Measurements from ENCODE around the gene LONRF3. TPM values are rescaled to one million over a fixed set of nuclear protein-coding genes. Genes with fewer than 3 reads are reported as not detected.

Gene LONRF3
- total and polyA plus RNA-seq, 2 of the 8 experiments (the other 6 are each of a cell fraction or from before 2014, with no cell fraction given) = 0.11 TPM; not detected in 1

DNA sequence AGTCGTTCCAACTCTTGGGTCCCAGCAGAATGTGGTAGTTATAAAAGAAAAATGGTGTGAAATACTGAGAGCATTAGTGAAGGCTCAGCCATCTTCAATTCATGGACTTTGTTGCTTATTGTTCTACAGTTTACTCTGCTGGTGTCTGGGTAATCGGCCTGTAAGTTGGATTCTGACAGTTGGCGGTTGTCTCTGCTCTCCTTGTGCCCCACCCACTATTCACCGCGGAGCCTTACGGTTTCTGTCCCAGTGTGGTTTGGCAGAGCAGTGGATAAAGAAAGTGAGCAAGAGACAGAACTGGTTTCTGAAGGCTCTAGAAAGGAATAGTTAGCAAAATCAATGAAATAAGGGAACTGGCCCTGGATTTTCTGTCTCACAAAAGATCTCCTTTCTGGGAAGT lies 9.1 kb downstream of the LONRF3 start:
- no peak overlapping the region for H3K56ac ChIP-seq (replicated peaks; ENCODE audit: insufficient read length, low read depth, low read length)
- H2BK120ac ChIP-seq (replicated peaks; ENCODE audit: low read depth, low read length) = no peak overlapping the region
- no peak overlapping the region for H3K9ac ChIP-seq (replicated peaks in 1 of 4; ENCODE audit: extremely low read depth in 1 of 4, low read depth in 3 of 4, low read length in 3 of 4)
- no peaks in the 10 kb centered on the region for H4K20me1 ChIP-seq (replicated peaks in 1 of 2; ENCODE audit: control insufficient read depth in 1 of 2, insufficient read depth in 2 of 2, low read length in 2 of 2)
- H3K14ac ChIP-seq (ENCODE audit: insufficient read length) = no peak overlapping the region
- H2AK5ac ChIP-seq (ENCODE audit: low read depth, low read length) = no peak overlapping the region
- FAIRE-seq = no peak
- ChIA-PET CTCF (ENCODE audit: partially characterized antibody) (interaction anchor here (1.4 kb wide), 1 partner anchor 144 kb away, joined by 4 read pairs; no protein-coding TSS in a partner anchor), POLR2A (ENCODE audit: partially characterized antibody) (no interaction called here)
- H3K9me3 ChIP-seq (ENCODE audit: insufficient read depth in 2 of 2, low read depth in 1 of 2, low read length in 1 of 2) = no peaks in the 10 kb centered on the region
- H3K4me3 ChIP-seq (ENCODE audit: extremely low read depth in 1 of 4, insufficient read depth in 2 of 4, low read depth in 3 of 4, low read length in 4 of 4) = no peak overlapping the region
- H3K4me1 ChIP-seq (replicated peaks in 1 of 4; ENCODE audit: control insufficient read depth in 3 of 4, insufficient read depth in 4 of 4, low read length in 3 of 4) = no peaks in the 10 kb centered on the region
- H3K27me3 ChIP-seq (replicated peaks in 1 of 4; ENCODE audit: control insufficient read depth in 3 of 4, extremely low read depth in 1 of 4, insufficient read depth in 3 of 4, low read length in 3 of 4) = peaks cover 3 to 17% (median 12%) of the 10 kb centered on the region in 4 experiments
- H2BK12ac ChIP-seq (ENCODE audit: low read depth, low read length) = no peak overlapping the region
- DNase-seq (ENCODE audit: low read depth in 1 of 2, low spot score in 2 of 2) = no peak
- no peaks in the 10 kb centered on the region for H3K36me3 ChIP-seq (ENCODE audit: control insufficient read depth in 2 of 4, insufficient read depth in 4 of 4, low read length in 3 of 4)
- H3K79me1 ChIP-seq (ENCODE audit: low read depth, low read length) = no peaks in the 10 kb centered on the region
- no peaks in the 10 kb centered on the region for H3K79me2 ChIP-seq (ENCODE audit: control insufficient read depth in 1 of 2, insufficient read depth in 2 of 2, low read length in 2 of 2)
- H2BK20ac ChIP-seq (ENCODE audit: low read length) = no peak overlapping the region
- H3K18ac ChIP-seq (ENCODE audit: extremely low read depth, low read length) = no peak overlapping the region
- TF ChIP-seq TAF1 (IDR thresholded peaks at IDR 0.05; ENCODE audit: low read depth, low read length) (no peak), RXRA (IDR thresholded peaks at IDR 0.05; ENCODE audit: insufficient read depth, low read depth, low read length) (no peak), CEBPB (IDR thresholded peaks at IDR 0.05; ENCODE audit: low read depth, low read length) (no peak)
- no peak overlapping the region for H3K27ac ChIP-seq (ENCODE audit: low read depth, low read length)
- no peak overlapping the region for H4K91ac ChIP-seq (replicated peaks; ENCODE audit: insufficient read length, low read length)
- no peak overlapping the region for H2BK15ac ChIP-seq (ENCODE audit: low read length)
- H3K23me2 ChIP-seq (ENCODE audit: low read depth, low read length) = no peaks in the 10 kb centered on the region
- H3K23ac ChIP-seq (ENCODE audit: insufficient read length) = no peak overlapping the region
- H2AFZ ChIP-seq (ENCODE audit: low read length) = no peak overlapping the region
- no peak overlapping the region for H3K4ac ChIP-seq (replicated peaks; ENCODE audit: insufficient read length, low read depth, low read length)
- no peak overlapping the region for H2BK5ac ChIP-seq (ENCODE audit: low read depth, low read length)
- WGBS, 2 experiments (ENCODE audit: extremely low coverage in 1 of 2, insufficient coverage in 1 of 2, insufficient read length in 1 of 2, insufficient replicate concordance in 2 of 2, low coverage in 1 of 2, low lambda C conversion rate in 2 of 2, missing lambda C conversion rate in 1 of 2) = 87% methylated on average over 5 of the region's 6 CpGs; no CpG with 5 or more reads in 1 of the 2 experiments
- H4K8ac ChIP-seq (ENCODE audit: extremely low read depth, insufficient read depth, low read length) = no peak overlapping the region
- no peak overlapping the region for H4K5ac ChIP-seq (ENCODE audit: insufficient read length, low read depth, low read length)
- H3K4me2 ChIP-seq (ENCODE audit: insufficient read depth in 1 of 2, low read depth in 2 of 2, low read length in 2 of 2) = no peak overlapping the region
